Activated T-helper 17 cell treated with anti-CD3 and anti-CD28 coated beads, Interleukin-2, amount 50 U/mL, for 72 hours (primary cell): Measurements from ENCODE around the gene PSMG3. TPM values are rescaled to one million over a fixed set of nuclear protein-coding genes. Genes with fewer than 3 reads are reported as not detected.

Experiments used
- ATAC-seq: fragments of 150-1000 bp; cut with Tn5 transposase; replicated peaks from 2 replicates; pipeline ENCODE4 v1.10.0; 2021; ENCODE audit warnings: mild to moderate bottlenecking, moderate library complexity
- H3K27ac Mint-ChIP-seq: one replicate; pipeline ENCODE4 v1.8.0; 2022; ENCODE audit warnings: mixed read lengths
- H3K27me3 Mint-ChIP-seq: one replicate; pipeline ENCODE4 v1.8.0; 2022; ENCODE audit warnings: mixed read lengths
- H3K36me3 Mint-ChIP-seq: one replicate; pipeline ENCODE4 v1.8.0; 2022; ENCODE audit warnings: low read depth, mild to moderate bottlenecking, mixed read lengths
- H3K4me1 Mint-ChIP-seq: one replicate; pipeline ENCODE4 v1.8.0; 2022; ENCODE audit warnings: mixed read lengths
- H3K4me3 Mint-ChIP-seq: one replicate; pipeline ENCODE4 v1.8.0; 2022; ENCODE audit warnings: mild to moderate bottlenecking, mixed read lengths
- H3K9me3 Mint-ChIP-seq: one replicate; pipeline ENCODE4 v1.8.0; 2022; ENCODE audit warnings: mixed read lengths
- total RNA-seq, 2 donors: library from RNA; stranded (reverse); gene quantifications; one replicate each; pipeline ENCODE4 v1.2.3, GENCODE V29; 2022

The PSMG3 gene
- total RNA-seq, 2 donors from 2014 or later: 26.4 to 46.4 TPM

GRCh38 chr7:1542329-1542728 lies 27.5 kb downstream of the PSMG3 start:
- H3K4me1 Mint-ChIP-seq: no peaks in the 10 kb centered on the region
- H3K9me3 Mint-ChIP-seq: no peaks in the 10 kb centered on the region
- H3K4me3 Mint-ChIP-seq: no peak overlapping the region
- no peak overlapping the region for H3K27ac Mint-ChIP-seq
- no peaks in the 10 kb centered on the region for H3K27me3 Mint-ChIP-seq
- peaks cover 26% of the 10 kb centered on the region for H3K36me3 Mint-ChIP-seq
- no peak for ATAC-seq

- Mint-ChIP-seq H3K9me3 (no peaks in the 10 kb centered on the region), H3K27ac (no peak overlapping the region), H3K4me3 (no peak overlapping the region), H3K36me3 (peaks cover 29% of the 10 kb centered on the region), H3K4me1 (no peaks in the 10 kb centered on the region), H3K27me3 (no peaks in the 10 kb centered on the region)
- no peak for ATAC-seq
Observed at GRCh38 chr7:1541431-1542162, 28.2 kb downstream of the PSMG3 start.

GRCh38 chr7:1540776-1541271 lies 29.0 kb downstream of the PSMG3 start:
- Mint-ChIP-seq H3K4me3 (no peak overlapping the region), H3K27ac (no peak overlapping the region), H3K36me3 (peaks cover 34% of the 10 kb centered on the region), H3K9me3 (no peaks in the 10 kb centered on the region), H3K4me1 (no peaks in the 10 kb centered on the region), H3K27me3 (no peaks in the 10 kb centered on the region)
- no peak for ATAC-seq

GRCh38 chr7:1539882-1540775 lies 29.7 kb downstream of the PSMG3 start:
- no peaks in the 10 kb centered on the region for H3K9me3 Mint-ChIP-seq
- no peak overlapping the region for H3K4me3 Mint-ChIP-seq
- no peak for ATAC-seq
- peaks cover 34% of the 10 kb centered on the region for H3K36me3 Mint-ChIP-seq
- no peaks in the 10 kb centered on the region for H3K27me3 Mint-ChIP-seq
- H3K27ac Mint-ChIP-seq: no peak overlapping the region
- H3K4me1 Mint-ChIP-seq: no peaks in the 10 kb centered on the region

GRCh38 chr7:1539181-1539881 lies 30.5 kb downstream of the PSMG3 start:
- no peaks in the 10 kb centered on the region for H3K27me3 Mint-ChIP-seq
- H3K4me3 Mint-ChIP-seq: no peak overlapping the region
- no peaks in the 10 kb centered on the region for H3K4me1 Mint-ChIP-seq
- no peak for ATAC-seq
- H3K27ac Mint-ChIP-seq: no peak overlapping the region
- H3K36me3 Mint-ChIP-seq: peaks cover 41% of the 10 kb centered on the region
- H3K9me3 Mint-ChIP-seq: no peaks in the 10 kb centered on the region

- no peaks in the 10 kb centered on the region for H3K27me3 Mint-ChIP-seq
- H3K4me3 Mint-ChIP-seq: no peak overlapping the region
- H3K36me3 Mint-ChIP-seq: peaks cover 43% of the 10 kb centered on the region
- ATAC-seq: no peak
- no peak overlapping the region for H3K27ac Mint-ChIP-seq
- peaks cover 4% of the 10 kb centered on the region for H3K4me1 Mint-ChIP-seq
- H3K9me3 Mint-ChIP-seq: no peaks in the 10 kb centered on the region
Observed at GRCh38 chr7:1538544-1539180, 31.2 kb downstream of the PSMG3 start.

GRCh38 chr7:1537535-1538412 lies 32.1 kb downstream of the PSMG3 start:
- no peak overlapping the region for H3K4me3 Mint-ChIP-seq
- ATAC-seq: no peak
- no peak overlapping the region for H3K27ac Mint-ChIP-seq
- peaks cover 12% of the 10 kb centered on the region for H3K4me1 Mint-ChIP-seq
- no peaks in the 10 kb centered on the region for H3K9me3 Mint-ChIP-seq
- peaks cover 49% of the 10 kb centered on the region for H3K36me3 Mint-ChIP-seq
- no peaks in the 10 kb centered on the region for H3K27me3 Mint-ChIP-seq

- peaks cover 47% of the 10 kb centered on the region for H3K36me3 Mint-ChIP-seq
- ATAC-seq: no peak
- H3K27me3 Mint-ChIP-seq: no peaks in the 10 kb centered on the region
- H3K27ac Mint-ChIP-seq: no peak overlapping the region
- no peaks in the 10 kb centered on the region for H3K9me3 Mint-ChIP-seq
- peaks cover 12% of the 10 kb centered on the region for H3K4me1 Mint-ChIP-seq
- no peak overlapping the region for H3K4me3 Mint-ChIP-seq
Observed at GRCh38 chr7:1536743-1537534, 32.9 kb downstream of the PSMG3 start.

GRCh38 chr7:1536455-1536742 lies 33.4 kb downstream of the PSMG3 start:
- no peak overlapping the region for H3K4me3 Mint-ChIP-seq
- H3K9me3 Mint-ChIP-seq: no peaks in the 10 kb centered on the region
- H3K4me1 Mint-ChIP-seq: peaks cover 12% of the 10 kb centered on the region
- no peak overlapping the region for H3K27ac Mint-ChIP-seq
- no peaks in the 10 kb centered on the region for H3K27me3 Mint-ChIP-seq
- H3K36me3 Mint-ChIP-seq: peaks cover 49% of the 10 kb centered on the region
- ATAC-seq: no peak

GRCh38 chr7:1535701-1536454 lies 34.0 kb downstream of the PSMG3 start:
- Mint-ChIP-seq H3K4me1 (peaks cover 12% of the 10 kb centered on the region), H3K9me3 (no peaks in the 10 kb centered on the region), H3K36me3 (peaks cover 44% of the 10 kb centered on the region), H3K27ac (no peak overlapping the region), H3K4me3 (no peak overlapping the region), H3K27me3 (no peaks in the 10 kb centered on the region)
- ATAC-seq: no peak

GRCh38 chr7:1535100-1535458 lies 34.8 kb downstream of the PSMG3 start:
- no peaks in the 10 kb centered on the region for H3K27me3 Mint-ChIP-seq
- ATAC-seq: no peak
- H3K36me3 Mint-ChIP-seq: peaks cover 39% of the 10 kb centered on the region
- H3K27ac Mint-ChIP-seq: no peak overlapping the region
- H3K4me3 Mint-ChIP-seq: no peak overlapping the region
- H3K9me3 Mint-ChIP-seq: no peaks in the 10 kb centered on the region
- H3K4me1 Mint-ChIP-seq: peaks cover 12% of the 10 kb centered on the region

GRCh38 chr7:1534330-1535099 lies 35.3 kb downstream of the PSMG3 start:
- peaks cover 39% of the 10 kb centered on the region for H3K36me3 Mint-ChIP-seq
- H3K27ac Mint-ChIP-seq: no peak overlapping the region
- peaks cover 12% of the 10 kb centered on the region for H3K4me1 Mint-ChIP-seq
- H3K4me3 Mint-ChIP-seq: peak overlapping the region; percentile 93
- H3K9me3 Mint-ChIP-seq: no peaks in the 10 kb centered on the region
- no peaks in the 10 kb centered on the region for H3K27me3 Mint-ChIP-seq
- ATAC-seq: no peak
